Esophagus squamous epithelium (tissue), 5 donors: ENCODE data around the gene DENND1B. TPM values are rescaled to one million over a fixed set of nuclear protein-coding genes. Genes with fewer than 3 reads are reported as not detected.

ENCODE experiments used
- DNase-seq: peaks from one replicate; lab custom pipeline; 2025; lab: John Stamatoyannopoulos, UW
- H3K27ac ChIP-seq, 4 donors: fragments of 200-600 bp; sonication (generic); one replicate each; pipeline ENCODE4 v1.5.1; 2016 to 2019; ENCODE audit warnings: mild to moderate bottlenecking in 1 of 4
- H3K27me3 ChIP-seq, 4 donors: fragments of 200-600 bp; sonication (generic); 1 replicate in 3 of 4; 2 replicates in 1 of 4; pipeline versions ENCODE4 v1.5.1 to v1.6.0; 2017 to 2021; ENCODE audit warnings: antibody characterized with exemption in 1 of 4
- H3K36me3 ChIP-seq, 3 donors: fragments of 200-600 bp; sonication (generic); one replicate each; pipeline ENCODE4 v1.5.1; 2016 to 2019
- H3K4me1 ChIP-seq, 3 donors: fragments of 200-600 bp; sonication (generic); one replicate each; pipeline ENCODE4 v1.5.1; 2017 to 2019
- H3K4me3 ChIP-seq, 4 donors: fragments of 200-600 bp; sonication (generic); 1 replicate in 3 of 4; 2 replicates in 1 of 4; pipeline ENCODE4 v1.5.1; 2016 to 2019; ENCODE audit warnings: mild to moderate bottlenecking in 2 of 4, moderate library complexity in 1 of 4
- H3K9me3 ChIP-seq, 3 donors: fragments of 200-600 bp; sonication (generic); one replicate each; pipeline ENCODE4 v1.5.1; 2016 to 2019
- POLR2A ChIP-seq, 4 donors: fragments of 450-650 bp; IDR thresholded peaks; one replicate each; pipeline ENCODE4 v1.6.1; 2017; ENCODE audit warnings: antibody characterized with exemption in 4 of 4, mild to moderate bottlenecking in 4 of 4, moderate library complexity in 3 of 4
- WGBS, 2 donors: methylation state at CpG; one replicate each; pipeline ENCODE4 v1.1.5; 2018; 5-methylcytosine and 5-hydroxymethylcytosine counted together
- intact Hi-C: fragments of 100-400 bp; cut with DNase I; formaldehyde crosslinking; loops from one replicate; pipeline ENCODE4 v1.15.0; 2022
- total RNA-seq, 4 donors: library from RNA; depleted of rRNA; stranded (reverse); fragments of >200 nt; gene quantifications; one replicate each; pipeline ENCODE4 v1.1.0, GENCODE V29; 2016
- TF ChIP-seq, protein P1 (sequence below), 6 experiments: fragments of 450-650 bp in 4 of 6; fragments of 200-600 bp in 2 of 6; sonication (generic) in 2 of 6; IDR thresholded peaks; one replicate each; pipeline ENCODE4 v1.5.1; 2016 to 2019; ENCODE audit warnings: antibody characterized with exemption in 6 of 6, mild to moderate bottlenecking in 4 of 6, moderate library complexity in 4 of 6
- donor health status: DM: yes; HTN: yes; CAD: no.

The DENND1B gene
- total RNA-seq, 4 donors from 2014 or later = 13.6 to 25.5 (median 18.2) TPM

DNA sequence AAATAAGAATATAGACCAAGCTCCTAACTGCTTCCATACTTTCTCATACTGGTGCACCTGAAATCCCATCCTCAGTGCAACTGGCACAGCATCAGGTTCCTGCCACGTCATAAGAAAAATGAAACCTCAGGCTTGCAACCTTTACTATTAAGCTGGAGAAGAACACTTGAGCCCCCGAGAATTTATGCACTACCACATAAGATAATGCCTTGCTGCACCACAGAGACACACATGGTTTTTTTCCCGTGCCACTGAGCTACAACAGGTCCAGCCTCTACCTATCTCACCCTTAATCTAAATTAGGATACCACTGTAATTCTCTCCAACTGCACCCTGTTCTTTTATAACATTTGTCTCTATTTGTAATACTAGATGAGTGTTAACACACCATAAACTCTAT, 174.5 kb downstream of the DENND1B start:
- no peak for TF ChIP-seq POLR2A (IDR thresholded peaks at IDR 0.05)
- TF ChIP-seq, protein P1, sequence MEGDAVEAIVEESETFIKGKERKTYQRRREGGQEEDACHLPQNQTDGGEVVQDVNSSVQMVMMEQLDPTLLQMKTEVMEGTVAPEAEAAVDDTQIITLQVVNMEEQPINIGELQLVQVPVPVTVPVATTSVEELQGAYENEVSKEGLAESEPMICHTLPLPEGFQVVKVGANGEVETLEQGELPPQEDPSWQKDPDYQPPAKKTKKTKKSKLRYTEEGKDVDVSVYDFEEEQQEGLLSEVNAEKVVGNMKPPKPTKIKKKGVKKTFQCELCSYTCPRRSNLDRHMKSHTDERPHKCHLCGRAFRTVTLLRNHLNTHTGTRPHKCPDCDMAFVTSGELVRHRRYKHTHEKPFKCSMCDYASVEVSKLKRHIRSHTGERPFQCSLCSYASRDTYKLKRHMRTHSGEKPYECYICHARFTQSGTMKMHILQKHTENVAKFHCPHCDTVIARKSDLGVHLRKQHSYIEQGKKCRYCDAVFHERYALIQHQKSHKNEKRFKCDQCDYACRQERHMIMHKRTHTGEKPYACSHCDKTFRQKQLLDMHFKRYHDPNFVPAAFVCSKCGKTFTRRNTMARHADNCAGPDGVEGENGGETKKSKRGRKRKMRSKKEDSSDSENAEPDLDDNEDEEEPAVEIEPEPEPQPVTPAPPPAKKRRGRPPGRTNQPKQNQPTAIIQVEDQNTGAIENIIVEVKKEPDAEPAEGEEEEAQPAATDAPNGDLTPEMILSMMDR (IDR thresholded peaks at IDR 0.05) = no peak
- H3K27ac ChIP-seq = no peak overlapping the region
- peaks cover 0 to 8% (median 0%) of the 10 kb centered on the region in 3 donors for H3K36me3 ChIP-seq
- no peak for DNase-seq
- no peak overlapping the region for H3K4me3 ChIP-seq
- no peaks in the 10 kb centered on the region for H3K4me1 ChIP-seq
- H3K27me3 ChIP-seq = no peaks in the 10 kb centered on the region
- 91% methylated on average over 3 of the region's 3 CpGs for WGBS, 2 donors
- intact Hi-C loops = no loop called here
- no peaks in the 10 kb centered on the region for H3K9me3 ChIP-seq

DNA sequence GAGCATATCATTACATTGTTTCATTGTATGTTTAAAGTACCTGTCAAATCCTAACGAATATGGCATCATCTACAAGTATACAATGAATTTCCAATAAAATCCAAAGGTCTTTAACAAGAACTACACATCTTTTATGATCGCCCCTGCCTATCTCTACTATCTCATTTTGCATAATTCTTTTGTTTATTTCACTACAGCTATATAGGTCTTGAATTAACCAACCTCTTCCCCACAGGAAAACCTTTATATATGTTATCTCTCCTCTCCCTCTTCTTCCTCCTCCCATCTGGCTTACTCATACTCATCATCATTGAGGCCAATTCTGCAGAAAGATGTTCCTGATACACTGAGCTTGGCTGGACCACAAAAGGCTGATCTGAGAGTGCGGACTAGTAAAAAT, 175.5 kb downstream of the DENND1B start:
- no peak for DNase-seq
- intact Hi-C loops = no loop called here
- TF ChIP-seq, protein P1 (IDR thresholded peaks at IDR 0.05) = no peak
- no peak for TF ChIP-seq POLR2A (IDR thresholded peaks at IDR 0.05)
- H3K27me3 ChIP-seq = no peaks in the 10 kb centered on the region
- WGBS, 2 donors = 82 to 84% methylated on average over 3 of the region's 3 CpGs
- no peak overlapping the region for H3K4me3 ChIP-seq
- no peak overlapping the region for H3K27ac ChIP-seq
- peaks cover 0 to 15% (median 0%) of the 10 kb centered on the region in 3 donors for H3K36me3 ChIP-seq
- no peaks in the 10 kb centered on the region for H3K9me3 ChIP-seq
- no peaks in the 10 kb centered on the region for H3K4me1 ChIP-seq

DNA sequence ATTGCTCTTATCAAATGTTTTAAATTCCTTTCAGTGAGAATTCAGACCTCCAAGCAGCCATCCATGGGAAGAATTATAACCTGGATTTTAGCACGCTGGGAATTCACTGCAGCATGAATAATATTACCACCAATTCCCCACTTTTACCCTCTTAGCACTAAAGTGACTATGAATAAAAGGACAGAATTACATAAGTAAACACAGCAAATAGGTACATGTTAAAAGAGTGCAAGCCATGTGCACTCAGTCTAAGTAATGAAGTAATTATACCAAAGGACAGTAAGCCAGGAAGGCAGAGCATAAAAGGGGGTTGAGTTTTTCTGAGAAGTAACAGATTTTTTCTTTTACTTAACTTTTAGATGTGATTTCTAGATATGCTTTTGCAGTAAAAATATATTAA, 176.3 kb downstream of the DENND1B start:
- Histone ChIP-seq H3K4me3 (no peak overlapping the region), H3K36me3 (peaks cover 0 to 15% (median 0%) of the 10 kb centered on the region in 3 donors), H3K27me3 (no peaks in the 10 kb centered on the region), H3K27ac (no peak overlapping the region), H3K4me1 (no peaks in the 10 kb centered on the region), H3K9me3 (no peaks in the 10 kb centered on the region)
- WGBS, 2 donors = 60 to 92% methylated on average over 1 of the region's 1 CpG
- no peak for TF ChIP-seq POLR2A (IDR thresholded peaks at IDR 0.05)
- TF ChIP-seq, protein P1 (IDR thresholded peaks at IDR 0.05) = no peak
- no peak for DNase-seq
- intact Hi-C loops = no loop called here

DNA sequence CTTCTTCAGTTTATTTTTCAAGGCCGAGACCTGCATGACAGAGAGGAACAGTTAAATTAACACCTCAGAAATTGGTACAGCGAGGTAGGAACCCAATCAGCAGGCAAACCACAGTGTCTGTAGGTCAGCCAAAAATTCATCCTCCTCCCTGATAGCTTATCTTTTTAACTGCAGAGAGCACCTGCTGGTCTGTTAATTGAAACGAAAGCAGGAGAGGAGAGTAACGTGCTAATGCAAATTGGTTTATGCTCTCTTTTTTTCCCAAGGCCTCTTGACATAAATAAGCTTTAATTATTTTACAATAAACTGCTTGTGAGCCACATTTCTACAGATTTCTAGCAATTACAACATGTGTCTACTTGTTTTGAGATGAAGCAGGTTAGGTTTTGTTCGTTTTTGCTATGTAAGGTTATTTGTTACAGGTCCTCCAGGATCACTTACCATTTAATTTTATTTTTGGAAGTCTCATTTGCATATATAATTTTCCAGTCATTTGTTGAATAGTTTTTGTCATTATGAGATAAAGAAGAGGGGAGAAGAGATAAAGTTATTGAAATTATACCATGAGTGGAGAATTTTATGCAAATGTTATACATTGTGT, 179.9 kb downstream of the DENND1B start:
- intact Hi-C loops = no loop called here
- Histone ChIP-seq H3K27ac (no peak overlapping the region), H3K36me3 (peaks cover 0 to 26% (median 0%) of the 10 kb centered on the region in 3 donors), H3K4me3 (no peak overlapping the region), H3K4me1 (no peaks in the 10 kb centered on the region), H3K27me3 (no peaks in the 10 kb centered on the region), H3K9me3 (no peaks in the 10 kb centered on the region)
- WGBS, 2 donors = 61 to 77% methylated on average over 5 of the region's 5 CpGs
- no peak for DNase-seq
- no peak for TF ChIP-seq POLR2A (IDR thresholded peaks at IDR 0.05)
- TF ChIP-seq, protein P1 (IDR thresholded peaks at IDR 0.05) = no peak

DNA sequence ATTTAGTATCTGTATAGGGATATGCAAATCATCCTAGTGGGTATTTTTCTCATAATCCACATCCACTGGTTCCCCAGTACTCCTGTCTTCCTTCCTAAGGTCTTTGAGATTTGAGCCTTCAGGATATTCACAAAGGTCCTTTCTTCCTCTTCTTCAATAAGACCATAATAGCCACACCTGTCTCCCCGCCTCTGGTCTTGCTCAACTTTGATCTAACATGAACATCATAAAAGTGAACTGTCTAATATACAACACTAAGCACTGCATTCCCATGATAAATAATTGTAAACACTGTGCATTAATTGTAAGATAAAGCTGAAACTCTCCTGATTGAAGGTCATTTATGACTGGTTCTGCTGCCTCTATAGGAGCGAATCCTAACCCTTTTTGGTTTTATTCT, 184.6 kb downstream of the DENND1B start:
- DNase-seq = no peak
- Histone ChIP-seq H3K27ac (no peak overlapping the region), H3K36me3 (peaks cover 0 to 28% (median 0%) of the 10 kb centered on the region in 3 donors), H3K4me1 (no peaks in the 10 kb centered on the region), H3K9me3 (no peaks in the 10 kb centered on the region), H3K4me3 (no peak overlapping the region), H3K27me3 (no peaks in the 10 kb centered on the region)
- TF ChIP-seq POLR2A (IDR thresholded peaks at IDR 0.05) = no peak
- TF ChIP-seq, protein P1 (IDR thresholded peaks at IDR 0.05) = no peak
- WGBS, 2 donors = 98 to 100% methylated on average over 2 of the region's 2 CpGs
- intact Hi-C loops = no loop called here
